ENCODE measurements around the gene CDH23. TPM values are rescaled to one million over a fixed set of nuclear protein-coding genes. Genes with fewer than 3 reads are reported as not detected.

Gene CDH23
- total RNA-seq, 2 experiments from 2014 or later: 4.7 to 4.9 TPM

- ChIA-PET CTCF (no interaction called here), POLR2A (no interaction called here)
- Mint-ChIP-seq H3K9me3 (ENCODE audit: insufficient read depth) (no peaks in the 10 kb centered on the region), H3K27me3 (ENCODE audit: low read depth) (peaks cover 7% of the 10 kb centered on the region), H3K36me3 (ENCODE audit: low read depth) (no peaks in the 10 kb centered on the region), H3K4me1 (ENCODE audit: low read depth) (peaks cover 7% of the 10 kb centered on the region), H3K4me3 (no peak overlapping the region), H3K27ac (no peak overlapping the region)
- ATAC-seq (no peak), DNase-seq (no peak)
Observed at GRCh38 chr10:71636588-71636987, 239.9 kb downstream of the CDH23 start.

- Mint-ChIP-seq H3K27ac (no peak overlapping the region), H3K9me3 (ENCODE audit: insufficient read depth) (no peaks in the 10 kb centered on the region), H3K4me1 (ENCODE audit: low read depth) (peaks cover 7% of the 10 kb centered on the region), H3K36me3 (ENCODE audit: low read depth) (no peaks in the 10 kb centered on the region), H3K4me3 (no peak overlapping the region), H3K27me3 (ENCODE audit: low read depth) (peaks cover 7% of the 10 kb centered on the region)
- ChIA-PET POLR2A (no interaction called here), CTCF (no interaction called here)
- ATAC-seq: no peak
- DNase-seq: no peak
Observed at GRCh38 chr10:71637305-71637704, 240.6 kb downstream of the CDH23 start.

- Mint-ChIP-seq H3K27me3 (ENCODE audit: low read depth) (peaks cover 3% of the 10 kb centered on the region), H3K36me3 (ENCODE audit: low read depth) (no peaks in the 10 kb centered on the region), H3K9me3 (ENCODE audit: insufficient read depth) (no peaks in the 10 kb centered on the region), H3K4me1 (ENCODE audit: low read depth) (peaks cover 7% of the 10 kb centered on the region), H3K4me3 (no peak overlapping the region), H3K27ac (peak overlapping the region; percentile 59)
- no peak for ATAC-seq
- ChIA-PET CTCF (no interaction called here), POLR2A (no interaction called here)
- DNase-seq: no peak
Observed at GRCh38 chr10:71638064-71638821, 241.5 kb downstream of the CDH23 start.

GRCh38 chr10:71638822-71639719 is 242.4 kb downstream of the CDH23 start:
- H3K9me3 Mint-ChIP-seq (ENCODE audit: insufficient read depth): no peaks in the 10 kb centered on the region
- POLR2A ChIA-PET: no interaction called here
- H3K27me3 Mint-ChIP-seq (ENCODE audit: low read depth): peaks cover 3% of the 10 kb centered on the region
- CTCF ChIA-PET: interaction anchor here (1.1 kb wide), 1 partner anchor 13 kb away, joined by 3 read pairs; no protein-coding TSS in a partner anchor
- H3K4me3 Mint-ChIP-seq: no peak overlapping the region
- H3K36me3 Mint-ChIP-seq (ENCODE audit: low read depth): no peaks in the 10 kb centered on the region
- no peak overlapping the region for H3K27ac Mint-ChIP-seq
- ATAC-seq: no peak
- peaks cover 7% of the 10 kb centered on the region for H3K4me1 Mint-ChIP-seq (ENCODE audit: low read depth)
- no peak for DNase-seq

GRCh38 chr10:71640607-71641006 is 243.9 kb downstream of the CDH23 start:
- H3K36me3 Mint-ChIP-seq (ENCODE audit: low read depth): no peaks in the 10 kb centered on the region
- no peak overlapping the region for H3K4me3 Mint-ChIP-seq
- POLR2A ChIA-PET: no interaction called here
- peaks cover 3% of the 10 kb centered on the region for H3K27me3 Mint-ChIP-seq (ENCODE audit: low read depth)
- H3K9me3 Mint-ChIP-seq (ENCODE audit: insufficient read depth): no peaks in the 10 kb centered on the region
- CTCF ChIA-PET: no interaction called here
- peaks cover 7% of the 10 kb centered on the region for H3K4me1 Mint-ChIP-seq (ENCODE audit: low read depth)
- H3K27ac Mint-ChIP-seq: no peak overlapping the region
- DNase-seq (no peak), ATAC-seq (no peak)

GRCh38 chr10:71641449-71641848 is 244.7 kb downstream of the CDH23 start:
- POLR2A ChIA-PET: interaction anchor here (1.3 kb wide), 1 partner anchor 132 kb away, joined by 3 read pairs; the partner anchor contains the start of gene VSIR
- Mint-ChIP-seq H3K27me3 (ENCODE audit: low read depth) (peaks cover 3% of the 10 kb centered on the region), H3K4me1 (ENCODE audit: low read depth) (peaks cover 7% of the 10 kb centered on the region), H3K27ac (no peak overlapping the region), H3K9me3 (ENCODE audit: insufficient read depth) (no peaks in the 10 kb centered on the region), H3K4me3 (no peak overlapping the region), H3K36me3 (ENCODE audit: low read depth) (no peaks in the 10 kb centered on the region)
- CTCF ChIA-PET: no interaction called here
- DNase-seq (no peak), ATAC-seq (no peak)

- Mint-ChIP-seq H3K4me3 (no peak overlapping the region), H3K27ac (no peak overlapping the region), H3K4me1 (ENCODE audit: low read depth) (peaks cover 7% of the 10 kb centered on the region), H3K27me3 (ENCODE audit: low read depth) (no peaks in the 10 kb centered on the region), H3K36me3 (ENCODE audit: low read depth) (no peaks in the 10 kb centered on the region), H3K9me3 (ENCODE audit: insufficient read depth) (no peaks in the 10 kb centered on the region)
- DNase-seq: no peak
- CTCF ChIA-PET: no interaction called here
- POLR2A ChIA-PET: interaction anchor here (1.3 kb wide), 1 partner anchor 132 kb away, joined by 3 read pairs; the partner anchor contains the start of gene VSIR
- no peak for ATAC-seq
Observed at GRCh38 chr10:71641986-71642385, 245.3 kb downstream of the CDH23 start.

GRCh38 chr10:71643904-71644303 is 247.2 kb downstream of the CDH23 start:
- Mint-ChIP-seq H3K9me3 (ENCODE audit: insufficient read depth) (no peaks in the 10 kb centered on the region), H3K36me3 (ENCODE audit: low read depth) (no peaks in the 10 kb centered on the region), H3K4me1 (ENCODE audit: low read depth) (no peaks in the 10 kb centered on the region), H3K27ac (no peak overlapping the region), H3K4me3 (no peak overlapping the region), H3K27me3 (ENCODE audit: low read depth) (no peaks in the 10 kb centered on the region)
- ChIA-PET CTCF (interaction anchor here (1.0 to 1.5 kb wide), 2 partner anchors 34 to 53 kb away, joined by 3 to 4 read pairs; no protein-coding TSS in a partner anchor), POLR2A (no interaction called here)
- DNase-seq (no peak), ATAC-seq (no peak)

- H3K27me3 Mint-ChIP-seq (ENCODE audit: low read depth): no peaks in the 10 kb centered on the region
- H3K9me3 Mint-ChIP-seq (ENCODE audit: insufficient read depth): no peaks in the 10 kb centered on the region
- peaks cover 2% of the 10 kb centered on the region for H3K4me1 Mint-ChIP-seq (ENCODE audit: low read depth)
- ChIA-PET POLR2A (no interaction called here), CTCF (interaction anchor here (1.0 to 1.5 kb wide), 2 partner anchors 35 to 52 kb away, joined by 3 to 4 read pairs; no protein-coding TSS in a partner anchor)
- ATAC-seq: no peak
- H3K4me3 Mint-ChIP-seq: no peak overlapping the region
- no peaks in the 10 kb centered on the region for H3K36me3 Mint-ChIP-seq (ENCODE audit: low read depth)
- no peak for DNase-seq
- no peak overlapping the region for H3K27ac Mint-ChIP-seq
Observed at GRCh38 chr10:71644307-71645180, 247.8 kb downstream of the CDH23 start.

GRCh38 chr10:71645185-71645584 is 248.5 kb downstream of the CDH23 start:
- ATAC-seq (no peak), DNase-seq (no peak)
- POLR2A ChIA-PET: no interaction called here
- Mint-ChIP-seq H3K27me3 (ENCODE audit: low read depth) (peaks cover 1% of the 10 kb centered on the region), H3K4me3 (no peak overlapping the region), H3K9me3 (ENCODE audit: insufficient read depth) (no peaks in the 10 kb centered on the region), H3K4me1 (ENCODE audit: low read depth) (peaks cover 2% of the 10 kb centered on the region), H3K36me3 (ENCODE audit: low read depth) (no peaks in the 10 kb centered on the region), H3K27ac (no peak overlapping the region)
- CTCF ChIA-PET: no interaction called here

- no peak for DNase-seq
- H3K9me3 Mint-ChIP-seq (ENCODE audit: insufficient read depth): no peaks in the 10 kb centered on the region
- no peak for ATAC-seq
- no peak overlapping the region for H3K4me3 Mint-ChIP-seq
- no peaks in the 10 kb centered on the region for H3K36me3 Mint-ChIP-seq (ENCODE audit: low read depth)
- POLR2A ChIA-PET: interaction anchor here (0.5 kb wide), 1 partner anchor 59 kb away, joined by 3 read pairs; no protein-coding TSS in a partner anchor
- CTCF ChIA-PET: no interaction called here
- peaks cover 2% of the 10 kb centered on the region for H3K27me3 Mint-ChIP-seq (ENCODE audit: low read depth)
- no peak overlapping the region for H3K27ac Mint-ChIP-seq
- H3K4me1 Mint-ChIP-seq (ENCODE audit: low read depth): peaks cover 2% of the 10 kb centered on the region
Observed at GRCh38 chr10:71646037-71646436, 249.3 kb downstream of the CDH23 start.

Data from activated CD8-positive, alpha-beta T cell treated with anti-CD3 and anti-CD28 coated beads, Interleukin-2, amount 10 ng/mL, durations not matched to agents 7 days and 5 days (primary cell).